HepG2 (cell line): ENCODE data around the gene CPEB4. TPM values are rescaled to one million over a fixed set of nuclear protein-coding genes. Genes with fewer than 3 reads are reported as not detected.
A peak's percentile ranks its signal among the peaks of the same experiment; 100 is the strongest.

Experiments used
- ASH2L ChIP-seq: fragments of 300-600, 200-600 bp; sonication (generic); IDR thresholded peaks from 2 replicates; pipeline ENCODE4 v1.7.0; 2017; ENCODE audit warnings: low read depth, mild to moderate bottlenecking, moderate library complexity, mixed read lengths, low read length; ENCODE audit not compliant: insufficient read length
- BCL6 ChIP-seq: IDR thresholded peaks from 2 replicates; pipeline ENCODE4 v1.6.1; 2016; ENCODE audit warnings: missing genetic modification reagents, missing compliant biosample characterization
- BHLHE40 ChIP-seq: IDR thresholded peaks from 2 replicates; pipeline ENCODE4 v1.6.1; 2011; ENCODE audit warnings: low read length, improper control_type of control experiment
- BORCS8-MEF2B ChIP-seq: sonication (generic); formaldehyde crosslinking; IDR thresholded peaks from 2 replicates; pipeline ENCODE4 v1.8.0; 2022; ENCODE audit warnings: mild to moderate bottlenecking, missing genetic modification reagents
- CEBPZ ChIP-seq: IDR thresholded peaks from 2 replicates; pipeline ENCODE4 v1.6.1; 2012; ENCODE audit warnings: low read length, improper control_type of control experiment
- ETV6 ChIP-seq: sonication (generic); formaldehyde crosslinking; conservative IDR thresholded peaks from 2 replicates; pipeline ENCODE4 v1.4.0; 2020; ENCODE audit warnings: missing genetic modification reagents
- FOXK1 ChIP-seq: sonication (generic); formaldehyde crosslinking; IDR thresholded peaks from 2 replicates; pipeline ENCODE4 v1.4.0; 2020; ENCODE audit warnings: low read depth, missing genetic modification reagents, borderline replicate concordance
- IRF2 ChIP-seq: IDR thresholded peaks from 2 replicates; pipeline ENCODE4 v1.6.1; 2018; ENCODE audit warnings: missing genetic modification reagents, missing compliant biosample characterization
- KDM4B ChIP-seq: sonication (generic); formaldehyde crosslinking; IDR thresholded peaks from 2 replicates; pipeline ENCODE4 v1.4.0; 2020; ENCODE audit warnings: missing genetic modification reagents
- RBM39 ChIP-seq: fragments of 200-400 bp; formaldehyde crosslinking; IDR thresholded peaks from one replicate; pipeline ENCODE4 v1.6.1; 2018; ENCODE audit warnings: antibody characterized with exemption, mild to moderate bottlenecking, low read depth, low read length; ENCODE audit not compliant: poor library complexity, severe bottlenecking
- SMYD3 ChIP-seq: sonication (generic); formaldehyde crosslinking; IDR thresholded peaks from 2 replicates; pipeline ENCODE4 v1.8.1; 2023; ENCODE audit warnings: mild to moderate bottlenecking, missing genetic modification reagents
- SYNCRIP ChIP-seq: fragments of 200-400 bp; formaldehyde crosslinking; IDR thresholded peaks from 2 replicates; pipeline ENCODE4 v1.6.1; 2018; ENCODE audit warnings: mild to moderate bottlenecking, low read depth, low read length; ENCODE audit not compliant: insufficient read depth
- TOE1 ChIP-seq: sonication (generic); formaldehyde crosslinking; IDR thresholded peaks from 2 replicates; pipeline ENCODE4 v1.4.0; 2020; ENCODE audit warnings: mild to moderate bottlenecking, missing genetic modification reagents
- ZFAT ChIP-seq: sonication (generic); formaldehyde crosslinking; conservative IDR thresholded peaks from 2 replicates; pipeline ENCODE4 v1.8.1; 2023; ENCODE audit warnings: missing genetic modification reagents, inconsistent platforms
- ZFX ChIP-seq: sonication (generic); formaldehyde crosslinking; IDR thresholded peaks from 2 replicates; pipeline ENCODE4 v1.4.0; 2020; ENCODE audit warnings: mild to moderate bottlenecking, low read depth, missing genetic modification reagents, moderate library complexity
- ZNF33B ChIP-seq: sonication (generic); formaldehyde crosslinking; IDR thresholded peaks from 2 replicates; pipeline ENCODE4 v1.5.1; 2020; ENCODE audit warnings: mild to moderate bottlenecking, missing genetic modification reagents
- ZNF501 ChIP-seq: sonication (generic); formaldehyde crosslinking; IDR thresholded peaks from 2 replicates; pipeline ENCODE4 v1.5.1; 2020; ENCODE audit warnings: mild to moderate bottlenecking, moderate library complexity, missing genetic modification reagents
- ZNF589 ChIP-seq: sonication (generic); formaldehyde crosslinking; conservative IDR thresholded peaks from 2 replicates; pipeline ENCODE4 v1.8.0; 2022; ENCODE audit warnings: mild to moderate bottlenecking, moderate library complexity, missing genetic modification reagents
- ZNF607 ChIP-seq: sonication (generic); formaldehyde crosslinking; IDR thresholded peaks from 2 replicates; pipeline ENCODE4 v1.5.1; 2020; ENCODE audit warnings: missing genetic modification reagents, mild to moderate bottlenecking, borderline replicate concordance
- ZNF761 ChIP-seq: sonication (generic); formaldehyde crosslinking; conservative IDR thresholded peaks from 2 replicates; pipeline ENCODE4 v1.4.0; 2020; ENCODE audit warnings: mild to moderate bottlenecking, missing genetic modification reagents
- ZNF773 ChIP-seq: sonication (generic); formaldehyde crosslinking; IDR thresholded peaks from 2 replicates; pipeline ENCODE4 v1.4.0; 2020; ENCODE audit warnings: missing genetic modification reagents, borderline replicate concordance
- polyA plus RNA-seq, 8 experiments: library from polyadenylated mRNA; depleted of rRNA in 3 of 8; stranded (reverse) in 7 of 8; unstranded in 1 of 8; fragments of >200 nt; fragmentation: Illumina TruSeq in 4 of 8; extraction: Trizol in 4 of 8; gene quantifications; 2 replicates each; pipeline versions ENCODE4 v1.2.1 to v1.2.3, GENCODE V29; 2011 to 2016; ENCODE audit warnings: low read depth in 4 of 8, missing spikeins in 1 of 8, mixed read lengths in 1 of 8; ENCODE audit not compliant: insufficient read depth in 1 of 8
- total RNA-seq, 5 experiments: library from RNA; depleted of rRNA; stranded (reverse); fragments of >200 nt; fragmentation: Illumina TruSeq; extraction: Trizol; gene quantifications; 2 replicates each; pipeline ENCODE4 v1.2.3, GENCODE V29; 2016; ENCODE audit warnings: low read depth in 1 of 5
- TF ChIP-seq, protein P1 (sequence below): fragments of 450-650 bp; IDR thresholded peaks from 2 replicates; pipeline ENCODE4 v1.6.1; 2016
- TF ChIP-seq, protein P2 (sequence below): sonication (generic); formaldehyde crosslinking; IDR thresholded peaks from 2 replicates; pipeline ENCODE4 v1.5.0; 2020; ENCODE audit warnings: mild to moderate bottlenecking, missing genetic modification reagents

Gene CPEB4
- total and polyA plus RNA-seq, 2 of the 13 experiments (the other 11 are each of a cell fraction or from before 2014, with no cell fraction given), result 7.7 to 26.7 TPM

DNA sequence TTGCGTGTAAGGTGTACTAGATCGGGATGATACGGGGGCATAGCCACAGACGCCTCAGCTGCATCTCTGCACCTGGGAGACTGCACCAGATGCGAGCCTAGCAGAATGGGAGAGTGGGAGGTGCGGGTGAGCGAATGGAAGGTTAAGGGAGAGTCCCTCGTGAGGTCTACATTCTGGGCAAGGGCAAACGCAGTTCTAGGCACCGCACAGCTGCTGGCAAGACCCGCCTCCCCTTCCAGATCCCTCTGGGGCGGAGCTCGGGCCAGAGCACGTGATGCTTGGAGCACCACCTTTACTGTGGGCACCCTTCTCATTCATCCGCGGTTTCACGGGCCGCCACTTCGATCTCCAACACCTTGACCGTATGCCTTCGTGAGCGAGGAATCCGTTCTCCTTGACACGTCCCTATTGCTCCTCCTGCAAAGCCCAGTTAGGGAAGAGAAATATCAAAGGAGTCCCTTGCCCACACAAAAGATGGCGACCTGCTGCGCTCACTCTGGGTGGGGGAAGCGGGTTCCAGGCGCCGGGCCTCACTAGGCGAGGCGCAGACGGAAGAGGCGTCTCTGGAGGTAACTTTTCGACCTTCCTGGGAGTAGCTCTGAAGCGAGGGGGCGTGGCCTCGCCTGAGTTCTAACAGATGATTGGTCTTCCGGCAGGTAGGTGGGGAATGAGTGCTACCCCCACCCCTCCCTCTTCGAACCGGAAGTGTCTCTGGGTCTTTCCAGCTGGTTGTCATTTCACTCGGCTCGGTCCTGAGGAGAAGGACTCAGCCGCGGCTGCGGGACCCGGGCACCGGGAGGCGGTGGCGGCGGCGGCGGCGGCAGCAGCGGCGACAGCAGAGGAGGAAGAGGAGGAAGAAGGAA is at the start of gene CPEB4 (continued):
- TF ChIP-seq ZNF773 (no peak), IRF2 (CRISPR knock-in tag) (peak; percentile 56; the same call in 1 of the 2 replicates), KDM4B (no peak), TOE1 (CRISPR knock-in tag) (no peak), RBM39 (peak; percentile 65), ZNF761 (CRISPR knock-in tag) (no peak; the same call in 1 of the 2 replicates), ZNF589 (no peak), SMYD3 (CRISPR knock-in tag) (peak; percentile 77; the same call in 1 of the 2 replicates), ZNF33B (CRISPR knock-in tag) (no peak), ZNF607 (CRISPR knock-in tag) (peak; percentile 93), CEBPZ (no peak), ETV6 (CRISPR knock-in tag) (no peak), BCL6 (CRISPR knock-in tag) (no peak), ZNF501 (CRISPR knock-in tag) (peak; percentile 93), BORCS8-MEF2B (CRISPR knock-in tag) (peak; percentile 42; the same call in 1 of the 2 replicates), SYNCRIP (no peak), FOXK1 (CRISPR knock-in tag) (0 out of 2 replicates have a peak, but pooled peaks have one; percentile 40), ASH2L (peak; percentile 74), BHLHE40 (peak; percentile 71), ZFAT (CRISPR knock-in tag) (no peak), ZFX (CRISPR knock-in tag) (peak; percentile 96)
- TF ChIP-seq, protein P1, sequence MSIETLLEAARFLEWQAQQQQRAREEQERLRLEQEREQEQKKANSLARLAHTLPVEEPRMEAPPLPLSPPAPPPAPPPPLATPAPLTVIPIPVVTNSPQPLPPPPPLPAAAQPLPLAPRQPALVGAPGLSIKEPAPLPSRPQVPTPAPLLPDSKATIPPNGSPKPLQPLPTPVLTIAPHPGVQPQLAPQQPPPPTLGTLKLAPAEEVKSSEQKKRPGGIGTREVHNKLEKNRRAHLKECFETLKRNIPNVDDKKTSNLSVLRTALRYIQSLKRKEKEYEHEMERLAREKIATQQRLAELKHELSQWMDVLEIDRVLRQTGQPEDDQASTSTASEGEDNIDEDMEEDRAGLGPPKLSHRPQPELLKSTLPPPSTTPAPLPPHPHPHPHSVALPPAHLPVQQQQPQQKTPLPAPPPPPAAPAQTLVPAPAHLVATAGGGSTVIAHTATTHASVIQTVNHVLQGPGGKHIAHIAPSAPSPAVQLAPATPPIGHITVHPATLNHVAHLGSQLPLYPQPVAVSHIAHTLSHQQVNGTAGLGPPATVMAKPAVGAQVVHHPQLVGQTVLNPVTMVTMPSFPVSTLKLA, result peak; percentile 64
- TF ChIP-seq, protein P2, sequence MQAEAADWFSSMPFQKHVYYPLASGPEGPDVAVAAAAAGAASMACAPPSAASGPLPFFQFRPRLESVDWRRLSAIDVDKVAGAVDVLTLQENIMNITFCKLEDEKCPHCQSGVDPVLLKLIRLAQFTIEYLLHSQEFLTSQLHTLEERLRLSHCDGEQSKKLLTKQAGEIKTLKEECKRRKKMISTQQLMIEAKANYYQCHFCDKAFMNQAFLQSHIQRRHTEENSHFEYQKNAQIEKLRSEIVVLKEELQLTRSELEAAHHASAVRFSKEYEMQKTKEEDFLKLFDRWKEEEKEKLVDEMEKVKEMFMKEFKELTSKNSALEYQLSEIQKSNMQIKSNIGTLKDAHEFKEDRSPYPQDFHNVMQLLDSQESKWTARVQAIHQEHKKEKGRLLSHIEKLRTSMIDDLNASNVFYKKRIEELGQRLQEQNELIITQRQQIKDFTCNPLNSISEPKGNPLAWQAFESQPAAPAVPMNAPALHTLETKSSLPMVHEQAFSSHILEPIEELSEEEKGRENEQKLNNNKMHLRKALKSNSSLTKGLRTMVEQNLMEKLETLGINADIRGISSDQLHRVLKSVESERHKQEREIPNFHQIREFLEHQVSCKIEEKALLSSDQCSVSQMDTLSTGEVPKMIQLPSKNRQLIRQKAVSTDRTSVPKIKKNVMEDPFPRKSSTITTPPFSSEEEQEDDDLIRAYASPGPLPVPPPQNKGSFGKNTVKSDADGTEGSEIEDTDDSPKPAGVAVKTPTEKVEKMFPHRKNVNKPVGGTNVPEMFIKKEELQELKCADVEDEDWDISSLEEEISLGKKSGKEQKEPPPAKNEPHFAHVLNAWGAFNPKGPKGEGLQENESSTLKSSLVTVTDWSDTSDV (CRISPR knock-in tag), result no peak
